GM18951 (cell line): ENCODE data around the gene CLOCK.

Source experiments
- POLR2A ChIP-seq: IDR thresholded peaks from 4 replicates; pipeline ENCODE4 v1.6.1; 2011; ENCODE audit warnings: mild to moderate bottlenecking; ENCODE audit not compliant: insufficient read length, insufficient read depth; ENCODE audit errors: extremely low read depth
- in situ Hi-C: fragments of 300-500 bp; cut with MboI; formaldehyde crosslinking; loops from one replicate; pipeline ENCODE4 v1.12.0; 2022; ENCODE audit warnings: low sequenced_read_pairs, mixed read lengths, inconsistent platforms; ENCODE audit not compliant: unreplicated experiment

The CLOCK gene

DNA sequence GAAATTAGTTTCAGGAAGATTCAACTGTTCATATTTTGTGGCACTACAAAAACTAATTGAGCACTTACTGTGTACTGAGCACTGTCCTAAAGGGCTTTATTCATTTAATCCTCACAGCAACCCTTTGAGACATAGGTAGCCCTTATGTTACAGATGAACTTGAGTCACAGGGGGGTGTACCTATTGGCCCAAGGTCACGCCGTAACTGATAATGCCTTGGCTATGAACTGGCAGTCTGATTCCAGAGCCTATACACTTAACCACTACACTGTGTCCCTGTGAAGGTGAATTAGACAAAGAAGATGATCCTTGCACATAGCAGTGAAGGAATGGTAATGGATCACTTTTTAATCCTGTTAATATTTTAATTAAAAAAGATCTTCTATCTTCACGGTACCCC is 138.9 kb downstream of the CLOCK start:
- in situ Hi-C loops, result loop anchor here (25.0 kb wide), 2 partner anchors 330 to 455 kb away; partner anchors contain the start of gene EXOC1
- TF ChIP-seq POLR2A, result no peak

DNA sequence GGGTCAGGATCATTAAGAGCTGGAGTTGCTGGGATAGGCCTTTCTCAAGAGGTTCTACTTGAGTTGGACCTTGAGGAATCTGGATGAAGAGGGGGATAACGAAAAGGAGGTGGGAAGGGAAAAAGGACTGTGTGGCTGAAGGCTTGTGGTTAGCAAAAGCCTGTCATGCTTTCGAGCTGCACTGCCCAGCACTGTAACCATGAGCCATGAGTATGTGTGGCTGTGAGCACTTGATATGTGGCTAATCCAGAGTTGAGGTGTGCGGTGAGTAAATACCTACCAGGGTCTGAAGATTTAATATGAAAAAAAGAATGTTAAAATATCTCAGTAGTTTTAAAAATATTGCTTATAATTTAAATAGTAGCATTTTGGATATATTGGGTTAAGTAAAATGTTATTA is 139.6 kb downstream of the CLOCK start:
- in situ Hi-C loops, result loop anchor here (25.0 kb wide), 2 partner anchors 330 to 455 kb away; partner anchors contain the start of gene EXOC1
- no peak for TF ChIP-seq POLR2A

- in situ Hi-C loops, result loop anchor here (25.0 kb wide), 2 partner anchors 331 to 456 kb away; partner anchors contain the start of gene EXOC1
- no peak for TF ChIP-seq POLR2A
These were observed 140.2 kb downstream of the CLOCK start for GRCh38 chr4:55406545-55406944.

- in situ Hi-C loops, result loop anchor here (25.0 kb wide), 2 partner anchors 332 to 457 kb away; partner anchors contain the start of gene EXOC1
- TF ChIP-seq POLR2A, result no peak
These were observed 141.6 kb downstream of the CLOCK start for GRCh38 chr4:55405073-55405472.

GRCh38 chr4:55399581-55399980 is 147.1 kb downstream of the CLOCK start:
- TF ChIP-seq POLR2A, result no peak
- in situ Hi-C loops, result no loop called here

- no peak for TF ChIP-seq POLR2A
- in situ Hi-C loops, result no loop called here
These were observed 147.7 kb downstream of the CLOCK start for GRCh38 chr4:55398966-55399365.

DNA sequence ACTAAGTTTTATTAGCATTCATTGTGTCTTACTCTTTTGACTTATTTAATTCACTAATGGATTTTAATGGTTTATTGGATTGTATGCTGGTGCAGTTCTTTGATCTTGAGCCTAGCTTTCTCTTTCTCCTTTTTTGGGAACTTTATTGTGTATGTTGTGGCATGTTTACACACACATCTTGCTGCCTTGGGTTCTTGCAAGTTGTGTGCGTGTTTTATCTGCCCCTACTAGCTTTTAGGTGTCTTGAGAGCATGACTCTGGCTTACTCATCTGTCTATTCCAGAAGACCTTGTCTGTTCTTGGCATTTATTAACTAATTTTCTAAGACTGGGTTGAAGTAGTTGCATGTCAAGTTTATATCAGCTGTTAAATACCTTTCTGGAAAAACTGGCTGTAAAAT is 148.2 kb downstream of the CLOCK start:
- in situ Hi-C loops, result no loop called here
- no peak for TF ChIP-seq POLR2A

DNA sequence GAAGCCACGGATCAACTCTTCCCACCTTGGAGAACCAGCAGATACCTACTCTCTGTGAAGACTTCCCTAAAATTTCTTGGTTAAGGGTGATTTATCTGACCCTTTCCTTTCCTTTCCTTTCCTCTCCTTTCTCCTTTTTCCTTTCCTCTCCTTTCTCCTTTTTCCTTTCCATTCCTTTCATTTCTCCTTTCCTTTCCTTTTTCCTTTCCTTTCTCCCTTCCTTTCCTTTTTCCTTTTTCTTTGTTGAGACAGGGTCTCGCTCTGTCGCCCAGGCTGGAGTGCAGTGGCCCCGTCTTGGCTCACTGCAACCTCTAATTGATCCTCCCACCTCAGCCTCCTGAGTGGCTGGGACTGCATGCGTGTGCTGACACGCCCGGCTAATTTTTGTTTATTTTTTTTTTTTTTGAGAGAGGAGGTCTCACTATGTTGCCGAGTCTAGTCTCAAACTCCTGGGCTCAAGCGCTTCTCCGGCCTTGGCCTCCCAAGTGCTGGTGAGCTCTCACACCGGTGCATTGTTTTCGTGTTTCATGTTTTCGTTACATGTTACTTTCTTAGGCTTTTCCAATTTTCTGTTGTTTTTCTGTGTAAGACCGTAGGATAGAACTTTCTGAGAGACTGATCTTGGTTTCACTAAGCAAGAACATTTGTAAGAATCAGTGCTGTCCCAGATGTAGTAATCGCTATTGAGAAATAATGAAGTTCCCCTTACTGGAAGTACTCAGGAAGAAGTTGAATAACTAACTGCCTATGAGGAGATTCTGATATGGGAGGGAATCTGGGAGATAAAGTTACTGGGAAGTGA is 149.0 kb downstream of the CLOCK start:
- no peak for TF ChIP-seq POLR2A
- in situ Hi-C loops, result no loop called here

- in situ Hi-C loops, result no loop called here
- no peak for TF ChIP-seq POLR2A
These were observed 149.6 kb downstream of the CLOCK start for GRCh38 chr4:55397126-55397436.

DNA sequence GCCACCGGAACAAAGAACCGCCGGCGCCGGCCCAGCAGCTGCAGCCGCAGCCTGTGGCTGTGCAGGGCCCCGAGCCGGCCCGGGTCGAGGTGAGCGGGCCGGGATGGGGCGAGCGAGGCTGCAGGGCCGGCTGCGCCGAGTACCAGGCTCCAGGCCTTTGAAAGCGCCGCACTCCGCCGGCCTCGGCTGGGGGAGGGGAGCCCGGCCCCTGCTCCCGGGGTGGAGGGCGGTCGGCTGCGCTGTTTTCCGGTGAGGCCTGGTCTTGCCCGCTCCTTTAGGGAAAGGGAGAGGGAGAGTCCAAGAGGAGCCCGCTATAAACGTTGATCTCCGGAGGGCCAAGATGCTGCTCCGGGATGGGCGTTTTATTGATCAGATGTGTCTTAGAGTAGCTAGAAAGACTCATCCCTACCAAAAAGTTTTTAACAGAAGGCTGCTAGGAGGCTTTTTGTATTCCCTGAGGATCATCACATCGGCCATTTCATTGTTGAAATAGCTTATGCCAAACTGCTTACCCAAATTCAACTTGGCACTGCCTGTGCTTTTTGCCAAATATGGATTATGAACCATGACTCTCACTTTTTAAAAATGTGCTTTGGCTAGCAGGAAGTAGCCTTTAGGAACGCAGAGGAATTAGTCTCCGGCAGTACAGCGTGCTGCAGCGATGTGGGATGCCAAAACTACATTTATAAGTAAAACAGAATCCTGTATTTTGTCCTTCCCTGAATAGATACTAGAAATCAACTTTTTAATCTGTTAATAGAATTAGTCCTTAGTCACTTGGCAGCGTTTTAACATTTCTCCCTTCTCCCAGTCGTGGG is 150.2 kb downstream of the CLOCK start:
- in situ Hi-C loops, result no loop called here
- TF ChIP-seq POLR2A, result no peak

GRCh38 chr4:55395529-55396307 is 151.0 kb downstream of the CLOCK start, which contains the start of gene TMEM165:
TMEM165 (plus strand) TSS chr4:55395957; CDS start chr4:55396190, 233 bp downstream.
- in situ Hi-C loops, result no loop called here
- peak; percentile 97 for TF ChIP-seq POLR2A

DNA sequence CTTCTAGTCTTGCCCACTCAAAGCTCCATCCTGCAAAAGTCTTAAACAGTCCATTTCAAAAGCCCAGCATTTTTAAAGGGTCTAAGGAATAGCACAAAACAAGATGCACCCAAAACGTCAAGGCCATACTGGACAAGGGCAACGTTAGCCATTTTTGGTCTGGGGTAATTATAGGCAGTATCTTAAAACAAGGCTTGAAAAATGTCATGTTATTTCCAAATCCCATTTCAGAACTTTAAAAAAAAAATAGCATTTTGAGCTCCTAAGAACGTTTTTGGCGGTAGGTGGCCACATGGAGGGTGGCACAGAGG is 151.5 kb downstream of the CLOCK start:
- TF ChIP-seq POLR2A, result no peak
- in situ Hi-C loops, result no loop called here
